A673 (cell line): ENCODE data around the gene WDR53.

Source experiments
- CTCF ChIP-seq: fragments of 300-800, 200-600 bp; sonication (generic); conservative IDR thresholded peaks from 2 replicates; pipeline ENCODE4 v1.5.1; 2017; ENCODE audit warnings: low read depth, mild to moderate bottlenecking, antibody characterized with exemption, low read length, moderate library complexity, mixed read lengths
- EZH2 ChIP-seq: fragments of 200-600 bp; sonication (generic); IDR thresholded peaks from 2 replicates; pipeline ENCODE4 v1.6.1; 2017; ENCODE audit warnings: borderline replicate concordance, low read depth, mild to moderate bottlenecking, mixed read lengths, antibody characterized with exemption, low read length; ENCODE audit not compliant: poor library complexity, severe bottlenecking

DNA sequence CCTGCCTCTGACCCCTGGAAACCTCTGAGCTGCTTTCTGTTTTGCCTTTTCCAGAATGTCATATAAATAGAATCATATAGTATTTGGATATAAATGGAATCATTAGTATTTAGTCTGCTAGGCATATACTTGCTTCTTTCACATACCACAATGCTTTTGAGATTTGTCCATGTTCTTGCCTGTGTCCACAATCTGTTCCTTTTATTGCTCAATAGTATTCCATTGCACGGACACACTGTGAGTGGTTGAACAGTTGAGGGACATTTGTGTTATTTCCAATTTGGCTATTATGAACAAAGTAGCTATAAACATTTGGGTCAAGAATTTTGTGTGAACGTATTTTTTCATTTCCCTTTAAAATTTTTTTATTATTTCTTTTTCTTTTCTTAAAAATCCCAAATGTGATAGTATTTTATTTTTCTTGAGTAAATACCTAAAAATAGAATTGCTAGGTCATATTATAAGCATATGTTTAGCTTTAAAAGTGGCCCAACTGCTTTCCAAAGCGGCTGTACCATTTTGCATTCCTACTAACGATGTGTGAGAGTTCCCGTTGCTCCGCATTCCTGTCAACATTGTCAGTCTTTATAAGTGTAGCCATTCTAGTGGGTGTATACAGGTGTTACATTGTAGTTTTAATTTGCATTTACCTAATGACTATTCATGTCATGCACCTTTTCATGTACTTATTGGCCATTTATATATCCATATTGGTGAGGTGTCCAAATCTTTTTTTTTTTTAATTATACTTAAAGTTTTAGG, 26.5 kb downstream of the WDR53 start:
- TF ChIP-seq CTCF, result no peak
- no peak for TF ChIP-seq EZH2
